GM23338 (cell line): ENCODE measurements around the gene MTHFD2. TPM values are rescaled to one million over a fixed set of nuclear protein-coding genes. Genes with fewer than 3 reads are reported as not detected.

ENCODE experiments used
- ATAC-seq: fragments of 200-7000 bp; cut with Tn5 transposase; 3 replicates; pipeline ENCODE4 v1.9.1; 2020
- DNase-seq: peaks from one replicate; pipeline ENCODE4 v3.0.0-alpha.2; 2015; ENCODE audit warnings: low spot score
- H2AFZ ChIP-seq: fragments of 200-600 bp; sonication (generic); 2 replicates; pipeline ENCODE4 v1.8.0; 2016; ENCODE audit warnings: antibody characterized with exemption, mild to moderate bottlenecking, moderate library complexity
- H3F3A ChIP-seq: fragments of 200-600 bp; sonication (generic); replicated peaks from 2 replicates; pipeline ENCODE4 v1.8.0; 2017; ENCODE audit warnings: antibody characterized with exemption, mixed run types, low read depth
- H3K27ac ChIP-seq: fragments of 200-600 bp; sonication (generic); 2 replicates; pipeline ENCODE4 v1.6.1; 2016; ENCODE audit warnings: low read depth
- H3K27me3 ChIP-seq: fragments of 200-600 bp; sonication (generic); 2 replicates; pipeline ENCODE4 v1.8.0; 2016; ENCODE audit warnings: mild to moderate bottlenecking, mixed run types, moderate library complexity; ENCODE audit not compliant: insufficient read depth
- H3K36me3 ChIP-seq: fragments of 200-600 bp; sonication (generic); 2 replicates; pipeline ENCODE4 v1.8.0; 2016; ENCODE audit warnings: mild to moderate bottlenecking; ENCODE audit not compliant: insufficient read depth
- H3K4me1 ChIP-seq: fragments of 200-600 bp; sonication (generic); 2 replicates; pipeline ENCODE4 v1.8.0; 2016; ENCODE audit warnings: mild to moderate bottlenecking, moderate library complexity; ENCODE audit not compliant: insufficient read depth
- H3K4me2 ChIP-seq: fragments of 200-600 bp; sonication (generic); 2 replicates; pipeline ENCODE4 v1.7.1; 2017; ENCODE audit warnings: mixed run types
- H3K4me3 ChIP-seq: fragments of 200-600 bp; sonication (generic); 2 replicates; pipeline ENCODE4 v1.6.1; 2016; ENCODE audit warnings: mixed run types
- H3K79me2 ChIP-seq: fragments of 200-600 bp; sonication (generic); replicated peaks from 2 replicates; pipeline ENCODE4 v1.8.0; 2017; ENCODE audit warnings: mild to moderate bottlenecking; ENCODE audit not compliant: insufficient read depth
- H3K9me2 ChIP-seq: fragments of 200-600 bp; sonication (generic); 2 replicates; pipeline ENCODE4 v1.8.0; 2017; ENCODE audit not compliant: insufficient read depth
- H4K20me1 ChIP-seq: fragments of 200-600 bp; sonication (generic); replicated peaks from 2 replicates; pipeline ENCODE4 v1.8.0; 2017; ENCODE audit warnings: mild to moderate bottlenecking; ENCODE audit not compliant: insufficient read depth
- H3K27ac Mint-ChIP-seq: 2 replicates; pipeline ENCODE4 v1.8.0; 2020; ENCODE audit warnings: inconsistent platforms, mild to moderate bottlenecking, moderate library complexity, mixed read lengths
- H3K27me3 Mint-ChIP-seq: 3 replicates; pipeline ENCODE4 v1.8.0; 2022; ENCODE audit warnings: low read depth, mild to moderate bottlenecking, moderate library complexity, mixed read lengths, inconsistent platforms; ENCODE audit not compliant: insufficient read depth, poor library complexity
- H3K36me3 Mint-ChIP-seq: 3 replicates; pipeline ENCODE4 v1.8.0; 2021; ENCODE audit warnings: low read depth, mild to moderate bottlenecking, inconsistent platforms, moderate library complexity, mixed read lengths
- H3K4me1 Mint-ChIP-seq: 3 replicates; pipeline ENCODE4 v1.8.0; 2020; ENCODE audit warnings: mild to moderate bottlenecking, inconsistent platforms, mixed read lengths
- H3K4me3 Mint-ChIP-seq: 3 replicates; pipeline ENCODE4 v1.8.0; 2021; ENCODE audit warnings: moderate library complexity, mild to moderate bottlenecking, inconsistent platforms, mixed read lengths
- H3K9me3 Mint-ChIP-seq: 3 replicates; pipeline ENCODE4 v1.8.0; 2020; ENCODE audit warnings: moderate library complexity, mild to moderate bottlenecking, inconsistent platforms, mixed read lengths
- CTCF ChIP-seq, 2 experiments: fragments of 200-600 bp in 1 of 2; sonication (generic) in 1 of 2; conservative IDR thresholded peaks; 2 replicates each; pipeline versions ENCODE4 v1.5.1 to v1.6.1; 2016 to 2017; ENCODE audit warnings: antibody characterized with exemption in 2 of 2, low read depth in 2 of 2, mild to moderate bottlenecking in 2 of 2, moderate library complexity in 1 of 2
- EZH2phosphoT487 ChIP-seq: fragments of 200-600 bp; sonication (generic); IDR thresholded peaks from one replicate; pipeline ENCODE4 v1.8.1; 2018; ENCODE audit warnings: antibody characterized with exemption; ENCODE audit not compliant: unreplicated experiment
- POLR2AphosphoS5 ChIP-seq: IDR thresholded peaks from 2 replicates; pipeline ENCODE4 v1.6.1; 2016; ENCODE audit warnings: antibody characterized with exemption, low read depth
- REST ChIP-seq: IDR thresholded peaks from one replicate; pipeline ENCODE4 v1.6.1; 2018; ENCODE audit warnings: antibody characterized with exemption; ENCODE audit not compliant: unreplicated experiment
- STAT1 ChIP-seq: IDR thresholded peaks from one replicate; pipeline ENCODE4 v1.6.1; 2016; ENCODE audit warnings: antibody characterized with exemption; ENCODE audit not compliant: unreplicated experiment
- ZNF331 ChIP-seq: fragments of 250-450 bp; sonication (Bioruptor Pico); IDR thresholded peaks from 2 replicates; pipeline ENCODE4 v1.5.0; 2020; ENCODE audit warnings: low read depth, mild to moderate bottlenecking, moderate library complexity
- ZNF462 ChIP-seq: fragments of 250-450 bp; sonication (Bioruptor Pico); IDR thresholded peaks from 2 replicates; pipeline ENCODE4 v1.5.0; 2020; ENCODE audit warnings: mild to moderate bottlenecking, moderate library complexity
- polyA plus RNA-seq: library from polyadenylated mRNA; unstranded; fragments of >200 nt; fragmentation: Nextera tagmentation; extraction: Ambion mirVana; gene quantifications from 2 replicates; pipeline ENCODE4 v1.2.1, GENCODE V29; 2016
- total RNA-seq: library from RNA; depleted of rRNA; stranded (reverse); fragments of >200 nt; shearing (Covaris generic); gene quantifications from 2 replicates; pipeline ENCODE4 v1.2.3, GENCODE V29; 2014

Gene MTHFD2
- total and polyA plus RNA-seq, 2 experiments from 2014 or later: 279 to 281 TPM

DNA sequence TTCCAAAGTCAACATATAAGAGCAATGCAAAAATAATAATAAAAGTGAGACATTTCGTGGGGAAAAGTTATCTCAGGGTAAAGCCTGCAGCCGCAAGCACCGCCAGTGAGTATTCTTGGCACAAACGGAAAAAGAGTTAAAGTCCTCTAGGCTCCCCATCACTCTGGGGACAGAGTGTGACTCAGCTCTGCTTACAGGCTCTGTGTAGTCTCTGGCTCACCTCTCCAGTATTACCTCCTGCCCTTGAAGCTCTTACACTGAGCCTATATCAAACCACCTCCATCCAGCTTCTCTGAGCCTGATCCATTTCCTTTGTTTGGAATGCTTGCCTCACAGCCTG lies 55.5 kb downstream of the MTHFD2 start:
- H2AFZ ChIP-seq: no peak overlapping the region
- ATAC-seq (no peak), DNase-seq (no peak)
- Mint-ChIP-seq H3K9me3 (no peaks in the 10 kb centered on the region), H3K36me3 (no peaks in the 10 kb centered on the region), H3K4me1 (peaks cover 6% of the 10 kb centered on the region; the same call in 2 of the 3 replicates), H3K27ac (no peak overlapping the region), H3K4me3 (no peak overlapping the region), H3K27me3 (peaks cover 9% of the 10 kb centered on the region)
- H3K9me2 ChIP-seq: no peaks in the 10 kb centered on the region
- H3K4me2 ChIP-seq: no peak overlapping the region
- no peaks in the 10 kb centered on the region for H3K79me2 ChIP-seq
- H4K20me1 ChIP-seq: no peaks in the 10 kb centered on the region
- H3K27me3 ChIP-seq: no peaks in the 10 kb centered on the region
- H3F3A ChIP-seq: no peaks in the 10 kb centered on the region
- no peak overlapping the region for H3K4me3 ChIP-seq
- H3K36me3 ChIP-seq: no peaks in the 10 kb centered on the region
- no peak overlapping the region for H3K27ac ChIP-seq
- no peak for TF ChIP-seq CTCF (conservative IDR thresholded peaks at IDR 0.05; ENCODE audit: low read depth in 2 of 2)
- no peak for TF ChIP-seq REST
- no peak for TF ChIP-seq POLR2AphosphoS5
- TF ChIP-seq ZNF462: no peak
- TF ChIP-seq ZNF331 (CRISPR knock-in tag): no peak
- no peak for TF ChIP-seq STAT1
- TF ChIP-seq EZH2phosphoT487: no peak
- H3K4me1 ChIP-seq: no peaks in the 10 kb centered on the region
